BLaER1 treated with 17β-estradiol and CSF1 and Interleukin-3, amounts not matched to agents 10 nM and 100 nM (cell line): Measurements from ENCODE around the gene SHF.

Experiments used
- H3K27ac ChIP-seq, 11 experiments: shearing (Covaris generic); formaldehyde crosslinking; 2 replicates each; pipeline ENCODE4 v1.8.1; 2022
- H3K27me3 ChIP-seq, 11 experiments: shearing (Covaris generic); formaldehyde crosslinking; 2 replicates each; pipeline ENCODE4 v1.8.1; 2022
- H3K36me3 ChIP-seq, 11 experiments: shearing (Covaris generic); formaldehyde crosslinking; 2 replicates each; pipeline ENCODE4 v1.8.1; 2022
- H3K4me1 ChIP-seq, 10 experiments: shearing (Covaris generic); formaldehyde crosslinking; 2 replicates each; pipeline ENCODE4 v1.8.1; 2022
- H3K4me2 ChIP-seq, 11 experiments: shearing (Covaris generic); formaldehyde crosslinking; 2 replicates each; pipeline ENCODE4 v1.8.1; 2022
- H3K4me3 ChIP-seq, 10 experiments: shearing (Covaris generic); formaldehyde crosslinking; 2 replicates each; pipeline ENCODE4 v1.8.1; 2022
- H3K9ac ChIP-seq, 11 experiments: shearing (Covaris generic); formaldehyde crosslinking; 2 replicates each; pipeline ENCODE4 v1.8.1; 2022
- H3K9me3 ChIP-seq, 11 experiments: shearing (Covaris generic); formaldehyde crosslinking; replicated peaks in 1 of 11; 2 replicates each; pipeline ENCODE4 v1.8.1; 2022
- H4K20me1 ChIP-seq, 11 experiments: shearing (Covaris generic); formaldehyde crosslinking; 2 replicates each; pipeline ENCODE4 v1.8.1; 2022
- Cebpa-rat ChIP-seq, 11 experiments: shearing (Covaris generic); IDR thresholded peaks; 2 replicates each; pipeline ENCODE4 v1.8.1; 2022

The SHF gene

DNA sequence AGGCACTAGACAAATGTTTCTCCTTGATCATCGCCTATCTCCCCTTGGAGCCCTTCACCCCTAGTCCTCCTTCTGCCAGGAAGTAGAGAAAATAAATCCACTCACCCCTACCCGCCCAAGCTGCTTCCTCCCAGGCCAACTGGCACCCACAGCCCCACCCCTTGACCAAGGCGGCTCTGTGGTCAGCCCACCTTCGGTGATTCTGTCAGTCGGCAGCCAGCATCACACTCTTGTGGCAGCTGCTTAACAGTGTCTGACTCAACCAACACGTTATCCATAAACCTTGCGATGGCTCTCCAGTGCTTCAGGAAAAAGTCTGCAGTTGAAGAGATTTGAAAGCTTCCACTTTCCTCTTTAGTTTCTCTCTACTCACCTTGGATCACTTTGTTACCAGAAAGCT is 7.6 kb downstream of the SHF start:
- Histone ChIP-seq H3K9ac (no peak overlapping the region; a peak in 1 of 22 replicates), H3K4me1 (peaks cover 55 to 61% (median 58%) of the 10 kb centered on the region in 10 experiments), H3K4me3 (no peak overlapping the region), H3K36me3 (peaks cover 11 to 61% (median 40%) of the 10 kb centered on the region in 11 experiments; a peak in 19 of 22 replicates), H4K20me1 (peaks cover 0 to 73% (median 9%) of the 10 kb centered on the region in 11 experiments; a peak in 15 of 22 replicates), H3K4me2 (peak overlapping the region; percentile 51 to 98 (median 67)), H3K9me3 (no peaks in the 10 kb centered on the region), H3K27ac (peak overlapping the region in 8 of 11 experiments; percentile 10 to 64 (median 55); a peak in 11 of 22 replicates), H3K27me3 (no peaks in the 10 kb centered on the region)
- no peak for TF ChIP-seq Cebpa-rat (IDR thresholded peaks at IDR 0.05)

DNA sequence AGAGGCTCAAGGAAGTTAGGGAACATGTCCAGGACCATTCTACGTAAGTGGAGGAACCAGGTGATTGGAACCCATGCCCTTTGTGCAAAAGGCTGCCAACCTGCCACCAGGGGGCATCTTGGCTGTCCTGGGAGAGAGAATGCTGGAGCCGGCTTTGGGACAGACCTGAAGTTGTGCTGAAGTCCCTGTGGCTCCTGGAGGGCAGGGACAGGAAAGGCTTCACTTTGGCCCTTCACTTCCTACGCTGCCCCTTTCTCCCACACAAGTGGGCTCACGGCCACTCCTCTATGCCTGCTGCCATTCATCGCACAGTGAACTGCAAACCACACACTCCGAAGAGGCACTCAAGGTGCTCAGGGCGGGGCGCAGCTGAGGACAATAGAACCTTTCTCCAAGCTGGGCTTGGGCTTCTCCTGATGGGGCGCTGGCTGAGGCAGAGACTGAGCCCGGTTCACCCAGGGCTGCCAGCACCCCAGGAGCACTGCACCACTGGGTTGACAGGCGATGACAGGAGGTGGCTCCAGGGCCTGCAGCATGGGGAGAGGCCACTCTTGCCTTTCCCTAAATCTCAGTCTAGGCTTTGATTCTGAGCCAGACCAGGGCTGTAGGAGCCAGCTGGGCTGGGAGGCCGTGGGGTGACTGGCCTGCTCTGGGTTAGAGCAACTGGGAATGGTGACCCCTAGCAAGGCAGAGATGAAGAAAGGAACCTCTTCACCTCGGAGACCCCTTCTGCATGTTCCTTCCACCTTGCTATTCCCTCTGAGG is 8.4 kb downstream of the SHF start:
- H3K9ac ChIP-seq: no peak overlapping the region
- H3K4me2 ChIP-seq: peak overlapping the region; percentile 51 to 98 (median 67); a peak in 21 of 22 replicates
- H3K4me1 ChIP-seq: peaks cover 47 to 58% (median 51%) of the 10 kb centered on the region in 10 experiments
- no peaks in the 10 kb centered on the region for H3K9me3 ChIP-seq
- H3K27me3 ChIP-seq: no peaks in the 10 kb centered on the region
- TF ChIP-seq Cebpa-rat (IDR thresholded peaks at IDR 0.05): no peak
- H3K36me3 ChIP-seq: peaks cover 15 to 69% (median 48%) of the 10 kb centered on the region in 11 experiments; a peak in 19 of 22 replicates
- H3K27ac ChIP-seq: peak overlapping the region in 7 of 11 experiments; percentile 5 to 64 (median 53); a peak in 9 of 22 replicates
- H4K20me1 ChIP-seq: peaks cover 0 to 65% (median 4%) of the 10 kb centered on the region in 11 experiments; a peak in 13 of 22 replicates
- H3K4me3 ChIP-seq: no peak overlapping the region

DNA sequence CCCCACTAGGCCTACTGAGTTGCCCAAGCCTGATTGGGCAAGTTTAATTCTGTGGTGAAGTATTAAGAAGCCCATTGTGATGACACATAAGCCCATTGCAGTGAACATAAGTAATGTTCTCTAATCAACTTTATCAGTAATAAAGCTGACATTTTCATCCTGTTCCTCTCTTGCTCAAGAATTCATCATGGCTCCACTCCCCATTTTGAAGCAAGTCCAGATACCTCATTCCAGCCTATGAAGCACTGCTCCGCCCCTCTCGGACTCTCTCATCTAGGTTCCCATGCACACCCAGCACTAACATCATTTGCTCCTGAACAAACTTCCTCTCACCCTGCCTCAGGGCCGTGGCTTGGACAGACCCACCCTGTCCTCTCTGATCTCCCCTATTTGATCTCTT is 10.5 kb downstream of the SHF start:
- no peak for TF ChIP-seq Cebpa-rat (IDR thresholded peaks at IDR 0.05)
- no peak overlapping the region for H3K27ac ChIP-seq
- H3K9ac ChIP-seq: no peak overlapping the region
- no peaks in the 10 kb centered on the region for H3K9me3 ChIP-seq
- H3K4me3 ChIP-seq: no peak overlapping the region
- peaks cover 29 to 37% (median 32%) of the 10 kb centered on the region in 10 experiments for H3K4me1 ChIP-seq
- H3K4me2 ChIP-seq: no peak overlapping the region
- peaks cover 15 to 86% (median 63%) of the 10 kb centered on the region in 11 experiments; a peak in 20 of 22 replicates for H3K36me3 ChIP-seq
- no peaks in the 10 kb centered on the region for H3K27me3 ChIP-seq
- H4K20me1 ChIP-seq: peaks cover 0 to 47% (median 0%) of the 10 kb centered on the region in 11 experiments; a peak in 9 of 22 replicates

DNA sequence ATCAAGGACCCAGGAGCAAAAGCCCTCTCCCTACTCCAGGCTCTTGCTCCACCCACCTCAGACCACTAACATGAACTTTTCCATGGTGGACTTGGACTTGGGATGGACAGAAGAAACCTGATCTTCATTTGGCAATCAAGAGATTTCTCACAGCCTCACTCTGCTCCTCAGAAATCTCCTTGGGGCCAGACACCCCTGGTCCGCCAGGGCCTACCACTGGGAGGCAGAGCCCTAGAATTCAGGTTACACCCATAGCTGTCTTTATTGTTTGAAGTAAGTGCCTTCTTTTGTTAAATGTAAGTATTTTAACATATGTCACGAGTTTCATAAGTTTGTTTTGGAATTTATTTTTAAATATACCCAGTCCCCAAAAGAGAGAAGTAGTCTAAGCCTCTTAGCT is 13.2 kb downstream of the SHF start:
- peaks cover 15 to 88% (median 75%) of the 10 kb centered on the region in 11 experiments; a peak in 20 of 22 replicates for H3K36me3 ChIP-seq
- H3K9ac ChIP-seq: no peak overlapping the region
- H3K4me2 ChIP-seq: no peak overlapping the region
- H3K27me3 ChIP-seq: no peaks in the 10 kb centered on the region
- no peak overlapping the region for H3K27ac ChIP-seq
- H4K20me1 ChIP-seq: peaks cover 0 to 20% (median 0%) of the 10 kb centered on the region in 11 experiments; a peak in 5 of 22 replicates
- H3K4me3 ChIP-seq: no peak overlapping the region
- TF ChIP-seq Cebpa-rat (IDR thresholded peaks at IDR 0.05): no peak
- no peaks in the 10 kb centered on the region for H3K9me3 ChIP-seq
- H3K4me1 ChIP-seq: peaks cover 11 to 35% (median 29%) of the 10 kb centered on the region in 10 experiments

DNA sequence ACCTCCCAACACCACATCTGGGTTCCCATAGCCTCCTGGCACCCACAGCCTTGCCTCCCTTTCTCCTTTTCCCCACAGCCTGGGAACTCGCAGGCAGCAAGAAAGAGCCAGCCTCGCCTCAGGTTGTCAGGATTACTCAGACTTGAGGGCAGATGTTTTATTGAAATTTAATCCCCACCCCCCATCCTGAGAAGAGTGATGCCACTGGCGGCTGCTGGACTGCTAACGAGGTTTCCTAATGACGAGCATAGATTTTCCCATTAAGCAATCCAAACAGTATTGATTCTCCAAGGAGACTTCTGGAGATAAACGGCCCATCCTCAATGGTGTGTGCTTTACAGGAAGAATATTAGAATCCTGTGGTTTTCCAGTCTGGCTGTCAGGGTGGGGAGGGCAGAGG is 13.7 kb downstream of the SHF start:
- H3K36me3 ChIP-seq: peaks cover 15 to 83% (median 72%) of the 10 kb centered on the region in 11 experiments; a peak in 20 of 22 replicates
- H3K9ac ChIP-seq: no peak overlapping the region
- peaks cover 7 to 36% (median 31%) of the 10 kb centered on the region in 10 experiments; a peak in 19 of 20 replicates for H3K4me1 ChIP-seq
- H3K27ac ChIP-seq: no peak overlapping the region; a peak in 1 of 22 replicates
- H3K4me2 ChIP-seq: no peak overlapping the region
- no peaks in the 10 kb centered on the region for H3K27me3 ChIP-seq
- H3K9me3 ChIP-seq: no peaks in the 10 kb centered on the region
- no peak overlapping the region for H3K4me3 ChIP-seq
- TF ChIP-seq Cebpa-rat (IDR thresholded peaks at IDR 0.05): no peak
- H4K20me1 ChIP-seq: peaks cover 0 to 15% (median 0%) of the 10 kb centered on the region in 11 experiments; a peak in 4 of 22 replicates

DNA sequence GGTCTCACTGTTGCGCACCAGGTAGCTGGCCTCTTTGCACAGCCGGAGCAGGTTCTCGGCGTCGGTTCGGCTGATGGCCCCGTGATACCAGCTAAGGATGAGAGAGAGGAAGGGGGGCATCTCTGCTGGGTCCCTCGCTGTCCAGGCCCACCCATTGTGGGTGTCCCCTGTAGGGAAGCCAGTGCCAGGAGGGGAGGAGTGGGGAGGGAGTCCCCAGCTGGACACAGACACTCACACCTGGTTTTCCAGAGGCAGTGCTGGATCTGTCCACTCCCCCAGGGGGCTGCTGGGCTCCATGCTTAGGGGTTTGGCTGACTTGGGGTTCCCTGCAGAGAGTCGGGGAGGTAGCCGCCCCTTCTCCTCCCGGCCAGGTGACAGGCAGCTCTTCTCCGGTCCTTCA is 15.9 kb downstream of the SHF start:
- H3K4me1 ChIP-seq: peaks cover 7 to 53% (median 47%) of the 10 kb centered on the region in 10 experiments; a peak in 19 of 20 replicates
- no peaks in the 10 kb centered on the region for H3K27me3 ChIP-seq
- peak overlapping the region in 4 of 11 experiments; percentile 7 to 99 (median 20); a peak in 4 of 22 replicates for H3K27ac ChIP-seq
- peak overlapping the region in 3 of 11 experiments; percentile 72 to 87 (median 86); a peak in 4 of 22 replicates for H3K4me2 ChIP-seq
- no peak for TF ChIP-seq Cebpa-rat (IDR thresholded peaks at IDR 0.05)
- H4K20me1 ChIP-seq: peaks cover 0 to 8% (median 0%) of the 10 kb centered on the region in 11 experiments; a peak in 2 of 22 replicates
- H3K9ac ChIP-seq: no peak overlapping the region
- H3K4me3 ChIP-seq: no peak overlapping the region
- peaks cover 9 to 62% (median 55%) of the 10 kb centered on the region in 11 experiments; a peak in 20 of 22 replicates for H3K36me3 ChIP-seq
- no peaks in the 10 kb centered on the region for H3K9me3 ChIP-seq

DNA sequence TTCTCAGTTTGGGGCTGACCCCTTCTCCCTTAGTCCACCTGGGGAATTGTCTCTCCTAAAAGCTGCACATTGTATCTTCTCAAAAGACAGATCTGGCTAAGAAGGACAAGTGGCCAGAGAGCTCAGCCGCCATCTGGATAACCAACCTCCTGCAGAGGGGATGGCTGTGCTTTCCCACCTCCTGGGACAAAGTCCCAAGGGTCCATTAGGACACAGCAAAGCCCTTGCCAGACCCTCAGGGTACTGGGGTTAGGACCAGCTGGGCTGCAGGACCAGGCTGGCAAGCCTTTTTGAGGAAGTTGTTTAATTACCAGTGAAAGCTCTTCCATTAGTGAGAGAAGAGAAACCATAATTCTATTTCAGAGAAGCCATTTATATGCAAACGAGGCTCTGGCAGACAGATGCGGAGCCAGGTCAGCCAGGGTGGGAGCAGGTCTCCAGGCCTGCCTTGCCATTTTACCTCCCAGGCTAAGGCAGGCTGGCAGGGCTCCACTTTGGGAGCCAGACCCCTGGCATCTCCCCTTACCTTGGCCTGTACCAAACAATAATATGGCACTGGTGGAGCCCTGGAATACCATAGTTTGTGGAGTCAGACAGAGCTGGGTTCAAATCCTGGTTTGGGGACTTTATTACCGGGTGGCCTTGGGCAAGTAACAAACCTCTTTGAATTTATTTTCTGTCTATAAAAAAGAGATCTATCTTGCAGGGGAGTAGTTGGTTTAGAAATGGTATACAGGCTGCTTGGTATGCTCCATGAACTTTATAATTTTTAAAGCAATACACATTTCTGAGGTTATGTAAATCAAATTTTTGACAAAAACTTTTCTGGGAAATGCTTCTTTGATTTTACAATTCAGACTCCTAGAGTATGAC is 17.9 kb downstream of the SHF start:
- peak overlapping the region in 9 of 11 experiments; percentile 98 to 100 (median 100); a peak in 18 of 22 replicates for H3K27ac ChIP-seq
- no peaks in the 10 kb centered on the region for H3K9me3 ChIP-seq
- H3K27me3 ChIP-seq: no peaks in the 10 kb centered on the region
- peak overlapping the region; percentile 17 to 94 (median 83); a peak in 21 of 22 replicates for H3K4me2 ChIP-seq
- no peak overlapping the region for H3K4me3 ChIP-seq
- TF ChIP-seq Cebpa-rat (IDR thresholded peaks at IDR 0.05): no peak
- H3K9ac ChIP-seq: peak overlapping the region in 10 of 11 experiments; percentile 9 to 99 (median 46); a peak in 14 of 22 replicates
- peaks cover under 1 to 41% (median 35%) of the 10 kb centered on the region in 11 experiments; a peak in 20 of 22 replicates for H3K36me3 ChIP-seq
- H3K4me1 ChIP-seq: peaks cover 24 to 71% (median 65%) of the 10 kb centered on the region in 10 experiments
- peaks cover 0 to 8% (median 0%) of the 10 kb centered on the region in 11 experiments; a peak in 1 of 22 replicates for H4K20me1 ChIP-seq
